GM10266 (cell line): ENCODE data around the gene MAST4.

Source experiments
- DNase-seq: peaks from one replicate; pipeline ENCODE4 v3.0.0; 2012; ENCODE audit errors: extremely low spot score
- CTCF ChIP-seq: IDR thresholded peaks from 2 replicates; pipeline ENCODE4 v1.5.1; 2012; ENCODE audit warnings: mild to moderate bottlenecking, low read depth; ENCODE audit not compliant: control insufficient read depth, insufficient read depth; ENCODE audit errors: missing control alignments

MAST4 gene

GRCh38 chr5:66615894-66616293 is 19.7 kb downstream of the MAST4 start:
- no peak for DNase-seq

GRCh38 chr5:66616520-66617225 is 20.5 kb downstream of the MAST4 start:
- TF ChIP-seq CTCF: no peak
- DNase-seq: no peak

More at GRCh38 chr5:66615894-66616293, 19.7 kb downstream of the MAST4 start:
- TF ChIP-seq CTCF: no peak

- TF ChIP-seq CTCF: no peak
- DNase-seq: no peak
These were observed 21.2 kb downstream of the MAST4 start for GRCh38 chr5:66617226-66617861.

- TF ChIP-seq CTCF: no peak
- DNase-seq: no peak
These were observed 22.0 kb downstream of the MAST4 start for GRCh38 chr5:66617991-66618768.

GRCh38 chr5:66620711-66621110 is 24.5 kb downstream of the MAST4 start:
- no peak for TF ChIP-seq CTCF

GRCh38 chr5:66621146-66621545 is 25.0 kb downstream of the MAST4 start:
- no peak for TF ChIP-seq CTCF
- DNase-seq: no peak

More at GRCh38 chr5:66620711-66621110, 24.5 kb downstream of the MAST4 start:
- no peak for DNase-seq

- no peak for TF ChIP-seq CTCF
These were observed 25.5 kb downstream of the MAST4 start for GRCh38 chr5:66621736-66622135.

More at GRCh38 chr5:66621736-66622135, 25.5 kb downstream of the MAST4 start:
- DNase-seq: no peak
